SK-N-SH treated with all-trans-retinoic acid at 6 μM for 48 hours (cell line): ENCODE data around the gene RNF7.

Source experiments
- ATAC-seq: fragments of 200-7000 bp; cut with Tn5 transposase; 3 replicates; pipeline ENCODE4 v1.9.1; 2020; ENCODE audit warnings: mild to moderate bottlenecking, moderate library complexity
- ARNTL ChIP-seq: fragments of 450-650 bp; formaldehyde crosslinking; IDR thresholded peaks from 2 replicates; pipeline ENCODE4 v1.5.0; 2020; ENCODE audit warnings: low read depth, mild to moderate bottlenecking, moderate library complexity, borderline replicate concordance
- BACH2 ChIP-seq: fragments of 250-450 bp; sonication (Bioruptor Pico); IDR thresholded peaks from 2 replicates; pipeline ENCODE4 v1.9.0; 2021; ENCODE audit warnings: mild to moderate bottlenecking, borderline replicate concordance
- CREB5 ChIP-seq: fragments of 250-450 bp; sonication (Bioruptor Pico); IDR thresholded peaks from 2 replicates; pipeline ENCODE4 v1.5.1; 2020; ENCODE audit warnings: low read depth, mild to moderate bottlenecking, moderate library complexity
- CSDC2 ChIP-seq: fragments of 250-450 bp; sonication (Bioruptor Pico); IDR thresholded peaks from 2 replicates; pipeline ENCODE4 v1.5.0; 2020; ENCODE audit warnings: mild to moderate bottlenecking, moderate library complexity
- ESRRG ChIP-seq: fragments of 250-450 bp; sonication (Bioruptor Pico); IDR thresholded peaks from 2 replicates; pipeline ENCODE4 v1.6.1; 2021; ENCODE audit warnings: mild to moderate bottlenecking
- GLIS3 ChIP-seq: fragments of 250-450 bp; sonication (Bioruptor Pico); IDR thresholded peaks from 2 replicates; pipeline ENCODE4 v1.5.0; 2020; ENCODE audit warnings: mild to moderate bottlenecking, moderate library complexity
- ISL1 ChIP-seq: fragments of 250-450 bp; sonication (Bioruptor Pico); IDR thresholded peaks from 2 replicates; pipeline ENCODE4 v2.1.2; 2022; ENCODE audit warnings: mild to moderate bottlenecking, moderate library complexity
- OSR1 ChIP-seq: fragments of 250-450 bp; sonication (Bioruptor Pico); IDR thresholded peaks from 2 replicates; pipeline ENCODE4 v1.8.0; 2022; ENCODE audit warnings: moderate library complexity, mild to moderate bottlenecking, inconsistent platforms
- PATZ1 ChIP-seq: fragments of 250-450 bp; sonication (Bioruptor Pico); IDR thresholded peaks from 2 replicates; pipeline ENCODE4 v1.8.0; 2020; ENCODE audit warnings: mild to moderate bottlenecking, moderate library complexity, borderline replicate concordance
- POU6F1 ChIP-seq: fragments of 250-450 bp; sonication (Bioruptor Pico); IDR thresholded peaks from 2 replicates; pipeline ENCODE4 v1.8.0; 2021; ENCODE audit warnings: low read depth, mild to moderate bottlenecking, moderate library complexity, borderline replicate concordance
- PPARA ChIP-seq: fragments of 250-450 bp; sonication (Bioruptor Pico); IDR thresholded peaks from 2 replicates; pipeline ENCODE4 v1.5.0; 2020; ENCODE audit warnings: mild to moderate bottlenecking, borderline replicate concordance
- RARB ChIP-seq: fragments of 250-450 bp; sonication (Bioruptor Pico); IDR thresholded peaks from 2 replicates; pipeline ENCODE4 v1.8.0; 2021; ENCODE audit warnings: mild to moderate bottlenecking, moderate library complexity
- SNAI2 ChIP-seq: fragments of 250-450 bp; sonication (Bioruptor Pico); IDR thresholded peaks from 2 replicates; pipeline ENCODE4 v1.5.0; 2020; ENCODE audit warnings: mild to moderate bottlenecking, moderate library complexity
- TOX ChIP-seq: fragments of 250-450 bp; sonication (Bioruptor Pico); IDR thresholded peaks from 2 replicates; pipeline ENCODE4 v1.8.0; 2021; ENCODE audit warnings: mild to moderate bottlenecking, moderate library complexity, borderline replicate concordance
- TSHZ2 ChIP-seq: fragments of 250-450 bp; sonication (Bioruptor Pico); IDR thresholded peaks from 2 replicates; pipeline ENCODE4 v1.5.0; 2020; ENCODE audit warnings: mild to moderate bottlenecking, moderate library complexity
- ZC3H10 ChIP-seq: fragments of 250-450 bp; sonication (Bioruptor Pico); IDR thresholded peaks from 2 replicates; pipeline ENCODE4 v1.5.1; 2021; ENCODE audit warnings: mild to moderate bottlenecking, moderate library complexity
- ZFP3 ChIP-seq: fragments of 250-450 bp; sonication (Bioruptor Pico); IDR thresholded peaks from 2 replicates; pipeline ENCODE4 v1.5.0; 2020; ENCODE audit warnings: mild to moderate bottlenecking, moderate library complexity
- ZFP30 ChIP-seq: fragments of 450-650 bp; formaldehyde crosslinking; IDR thresholded peaks from 2 replicates; pipeline ENCODE4 v1.5.0; 2022; ENCODE audit warnings: mild to moderate bottlenecking, moderate library complexity
- ZNF70 ChIP-seq: fragments of 450-650 bp; formaldehyde crosslinking; IDR thresholded peaks from 2 replicates; pipeline ENCODE4 v1.5.0; 2020; ENCODE audit warnings: mild to moderate bottlenecking, moderate library complexity
- ZNF8 ChIP-seq: fragments of 450-650 bp; formaldehyde crosslinking; IDR thresholded peaks from 2 replicates; pipeline ENCODE4 v1.5.0; 2020; ENCODE audit warnings: mild to moderate bottlenecking, moderate library complexity

RNF7 gene

GRCh38 chr3:141729240-141729639 lies 8.9 kb upstream of the RNF7 start:
- ATAC-seq = no peak
- no peak for TF ChIP-seq ZNF8 (CRISPR knock-in tag)
- TF ChIP-seq PPARA (CRISPR knock-in tag) = no peak
- TF ChIP-seq GLIS3 (CRISPR knock-in tag) = no peak
- no peak for TF ChIP-seq CSDC2
- TF ChIP-seq ZNF70 (CRISPR knock-in tag) = no peak
- TF ChIP-seq BACH2 (CRISPR knock-in tag) = no peak
- no peak for TF ChIP-seq TSHZ2 (CRISPR knock-in tag)
- no peak for TF ChIP-seq POU6F1 (CRISPR knock-in tag)
- no peak for TF ChIP-seq TOX (CRISPR knock-in tag)
- no peak for TF ChIP-seq OSR1

- TF ChIP-seq ZFP30 (no peak), GLIS3 (CRISPR knock-in tag) (no peak), ESRRG (CRISPR knock-in tag) (no peak), RARB (CRISPR knock-in tag) (no peak), ZC3H10 (no peak), ZFP3 (CRISPR knock-in tag) (no peak), TSHZ2 (CRISPR knock-in tag) (no peak), CSDC2 (no peak), CREB5 (CRISPR knock-in tag) (no peak), SNAI2 (CRISPR knock-in tag) (no peak), BACH2 (CRISPR knock-in tag) (no peak), PATZ1 (CRISPR knock-in tag) (no peak), TOX (CRISPR knock-in tag) (no peak), ARNTL (no peak), OSR1 (no peak)
- TF ChIP-seq, all 23 proteins: peak for 0
Measured at GRCh38 chr3:141735176-141735575, 2.9 kb upstream of the RNF7 start.

GRCh38 chr3:141735770-141736465 lies 2.2 kb upstream of the RNF7 start:
- no peak for ATAC-seq
- no peak for TF ChIP-seq ZNF8 (CRISPR knock-in tag)
- TF ChIP-seq CSDC2 = no peak
- no peak for TF ChIP-seq ARNTL
- TF ChIP-seq ZFP3 (CRISPR knock-in tag) = no peak
- no peak for TF ChIP-seq OSR1
- no peak for TF ChIP-seq GLIS3 (CRISPR knock-in tag)
- no peak for TF ChIP-seq CREB5 (CRISPR knock-in tag)
- TF ChIP-seq ESRRG (CRISPR knock-in tag) = no peak
- TF ChIP-seq POU6F1 (CRISPR knock-in tag) = no peak
- no peak for TF ChIP-seq ZFP30
- TF ChIP-seq ISL1 (CRISPR knock-in tag) = no peak

More at GRCh38 chr3:141735176-141735575, 2.9 kb upstream of the RNF7 start:
- no peak for ATAC-seq
